Measurements from ENCODE around the gene DBN1.

GRCh38 chr5:177505075-177505474, 31.6 kb upstream of the DBN1 start:
- TF ChIP-seq, protein P1, sequence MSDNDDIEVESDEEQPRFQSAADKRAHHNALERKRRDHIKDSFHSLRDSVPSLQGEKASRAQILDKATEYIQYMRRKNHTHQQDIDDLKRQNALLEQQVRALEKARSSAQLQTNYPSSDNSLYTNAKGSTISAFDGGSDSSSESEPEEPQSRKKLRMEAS (CRISPR knock-in tag; IDR thresholded peaks at IDR 0.05) = no peak
- TF ChIP-seq HNRNPUL1 (IDR thresholded peaks at IDR 0.05; ENCODE audit: low read length) (no peak), ZNF274 (IDR thresholded peaks at IDR 0.05; ENCODE audit: borderline replicate concordance, low read depth, low read length) (no peak), CEBPB (tag; IDR thresholded peaks at IDR 0.05) (no peak), RFX5 (IDR thresholded peaks at IDR 0.05; ENCODE audit: low read depth, low read length) (no peak), RUNX1 (IDR thresholded peaks at IDR 0.05; ENCODE audit: low read depth) (no peak), POLR2AphosphoS5 (IDR thresholded peaks at IDR 0.05; ENCODE audit: control insufficient read depth, insufficient read depth, low read depth, low read length) (no peak), BHLHE40 (IDR thresholded peaks at IDR 0.05; ENCODE audit: low read length) (no peak)
- TF ChIP-seq, protein P2, sequence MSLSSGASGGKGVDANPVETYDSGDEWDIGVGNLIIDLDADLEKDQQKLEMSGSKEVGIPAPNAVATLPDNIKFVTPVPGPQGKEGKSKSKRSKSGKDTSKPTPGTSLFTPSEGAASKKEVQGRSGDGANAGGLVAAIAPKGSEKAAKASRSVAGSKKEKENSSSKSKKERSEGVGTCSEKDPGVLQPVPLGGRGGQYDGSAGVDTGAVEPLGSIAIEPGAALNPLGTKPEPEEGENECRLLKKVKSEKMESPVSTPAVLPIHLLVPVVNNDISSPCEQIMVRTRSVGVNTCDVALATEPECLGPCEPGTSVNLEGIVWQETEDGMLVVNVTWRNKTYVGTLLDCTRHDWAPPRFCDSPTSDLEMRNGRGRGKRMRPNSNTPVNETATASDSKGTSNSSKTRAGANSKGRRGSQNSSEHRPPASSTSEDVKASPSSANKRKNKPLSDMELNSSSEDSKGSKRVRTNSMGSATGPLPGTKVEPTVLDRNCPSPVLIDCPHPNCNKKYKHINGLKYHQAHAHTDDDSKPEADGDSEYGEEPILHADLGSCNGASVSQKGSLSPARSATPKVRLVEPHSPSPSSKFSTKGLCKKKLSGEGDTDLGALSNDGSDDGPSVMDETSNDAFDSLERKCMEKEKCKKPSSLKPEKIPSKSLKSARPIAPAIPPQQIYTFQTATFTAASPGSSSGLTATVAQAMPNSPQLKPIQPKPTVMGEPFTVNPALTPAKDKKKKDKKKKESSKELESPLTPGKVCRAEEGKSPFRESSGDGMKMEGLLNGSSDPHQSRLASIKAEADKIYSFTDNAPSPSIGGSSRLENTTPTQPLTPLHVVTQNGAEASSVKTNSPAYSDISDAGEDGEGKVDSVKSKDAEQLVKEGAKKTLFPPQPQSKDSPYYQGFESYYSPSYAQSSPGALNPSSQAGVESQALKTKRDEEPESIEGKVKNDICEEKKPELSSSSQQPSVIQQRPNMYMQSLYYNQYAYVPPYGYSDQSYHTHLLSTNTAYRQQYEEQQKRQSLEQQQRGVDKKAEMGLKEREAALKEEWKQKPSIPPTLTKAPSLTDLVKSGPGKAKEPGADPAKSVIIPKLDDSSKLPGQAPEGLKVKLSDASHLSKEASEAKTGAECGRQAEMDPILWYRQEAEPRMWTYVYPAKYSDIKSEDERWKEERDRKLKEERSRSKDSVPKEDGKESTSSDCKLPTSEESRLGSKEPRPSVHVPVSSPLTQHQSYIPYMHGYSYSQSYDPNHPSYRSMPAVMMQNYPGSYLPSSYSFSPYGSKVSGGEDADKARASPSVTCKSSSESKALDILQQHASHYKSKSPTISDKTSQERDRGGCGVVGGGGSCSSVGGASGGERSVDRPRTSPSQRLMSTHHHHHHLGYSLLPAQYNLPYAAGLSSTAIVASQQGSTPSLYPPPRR (CRISPR knock-in tag; IDR thresholded peaks at IDR 0.05; ENCODE audit: borderline replicate concordance) = no peak

All from K562 (cell line).